Ovary (tissue), 3 donors: ENCODE measurements around the gene CCDC66.

Experiments used
- EP300 ChIP-seq: sonication (generic); formaldehyde crosslinking; IDR thresholded peaks from one replicate; pipeline ENCODE4 v1.6.1; 2017; ENCODE audit warnings: antibody characterized with exemption
- POLR2A ChIP-seq: fragments of 450-650 bp; IDR thresholded peaks from one replicate; pipeline ENCODE4 v1.6.1; 2017; ENCODE audit warnings: antibody characterized with exemption, mild to moderate bottlenecking, moderate library complexity
- TF ChIP-seq, protein P1 (sequence below), 3 donors: fragments of 450-650 bp in 2 of 3; fragments of 200-600 bp in 1 of 3; IDR thresholded peaks; one replicate each; pipeline versions ENCODE4 v1.5.1 to v1.8.0; 2016 to 2022; ENCODE audit warnings: antibody characterized with exemption in 3 of 3, mild to moderate bottlenecking in 1 of 3
- donor health status: DM: no; HTN: no; CAD: no.

GRCh38 chr3:56629451-56629850, 72.5 kb downstream of the CCDC66 start:
- TF ChIP-seq, protein P1, sequence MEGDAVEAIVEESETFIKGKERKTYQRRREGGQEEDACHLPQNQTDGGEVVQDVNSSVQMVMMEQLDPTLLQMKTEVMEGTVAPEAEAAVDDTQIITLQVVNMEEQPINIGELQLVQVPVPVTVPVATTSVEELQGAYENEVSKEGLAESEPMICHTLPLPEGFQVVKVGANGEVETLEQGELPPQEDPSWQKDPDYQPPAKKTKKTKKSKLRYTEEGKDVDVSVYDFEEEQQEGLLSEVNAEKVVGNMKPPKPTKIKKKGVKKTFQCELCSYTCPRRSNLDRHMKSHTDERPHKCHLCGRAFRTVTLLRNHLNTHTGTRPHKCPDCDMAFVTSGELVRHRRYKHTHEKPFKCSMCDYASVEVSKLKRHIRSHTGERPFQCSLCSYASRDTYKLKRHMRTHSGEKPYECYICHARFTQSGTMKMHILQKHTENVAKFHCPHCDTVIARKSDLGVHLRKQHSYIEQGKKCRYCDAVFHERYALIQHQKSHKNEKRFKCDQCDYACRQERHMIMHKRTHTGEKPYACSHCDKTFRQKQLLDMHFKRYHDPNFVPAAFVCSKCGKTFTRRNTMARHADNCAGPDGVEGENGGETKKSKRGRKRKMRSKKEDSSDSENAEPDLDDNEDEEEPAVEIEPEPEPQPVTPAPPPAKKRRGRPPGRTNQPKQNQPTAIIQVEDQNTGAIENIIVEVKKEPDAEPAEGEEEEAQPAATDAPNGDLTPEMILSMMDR (IDR thresholded peaks at IDR 0.05), result no peak
- TF ChIP-seq POLR2A, result no peak
- TF ChIP-seq EP300, result no peak
